ENCODE data around the gene MAP2K5. TPM values are rescaled to one million over a fixed set of nuclear protein-coding genes. Genes with fewer than 3 reads are reported as not detected.

Gene MAP2K5
- total RNA-seq, 2 donors from 2014 or later, result 20.0 to 23.9 TPM

- ATAC-seq, result no peak
- no peaks in the 10 kb centered on the region for H3K36me3 Mint-ChIP-seq
- H3K27ac Mint-ChIP-seq, result no peak overlapping the region
- no peaks in the 10 kb centered on the region for H3K9me3 Mint-ChIP-seq
- DNase-seq (ENCODE audit: low spot score in 2 of 2), result no peak
Measured at GRCh38 chr15:67801926-67802914, 259.7 kb downstream of the MAP2K5 start.

- no peaks in the 10 kb centered on the region for H3K9me3 Mint-ChIP-seq
- H3K27ac Mint-ChIP-seq, result no peak overlapping the region
- DNase-seq (ENCODE audit: low spot score in 2 of 2) (no peak), ATAC-seq (no peak)
- H3K36me3 Mint-ChIP-seq, result no peaks in the 10 kb centered on the region
Measured at GRCh38 chr15:67803299-67803698, 260.8 kb downstream of the MAP2K5 start.

GRCh38 chr15:67803996-67804843 lies 261.7 kb downstream of the MAP2K5 start:
- H3K27ac Mint-ChIP-seq, result no peak overlapping the region
- H3K9me3 Mint-ChIP-seq, result no peaks in the 10 kb centered on the region
- ATAC-seq (no peak), DNase-seq (ENCODE audit: low spot score in 2 of 2) (no peak)
- H3K36me3 Mint-ChIP-seq, result no peaks in the 10 kb centered on the region

- Mint-ChIP-seq H3K27ac (no peak overlapping the region), H3K36me3 (no peaks in the 10 kb centered on the region), H3K9me3 (no peaks in the 10 kb centered on the region)
- ATAC-seq (no peak), DNase-seq (ENCODE audit: low spot score in 2 of 2) (no peak)
Measured at GRCh38 chr15:67805008-67805665, 262.6 kb downstream of the MAP2K5 start.

GRCh38 chr15:67805666-67806516 lies 263.4 kb downstream of the MAP2K5 start:
- DNase-seq (ENCODE audit: low spot score in 2 of 2) (peak in 1 of 2 donors; percentile 35), ATAC-seq (no peak)
- H3K36me3 Mint-ChIP-seq, result no peaks in the 10 kb centered on the region
- H3K9me3 Mint-ChIP-seq, result no peaks in the 10 kb centered on the region
- peak overlapping the region in 1 of 2 donors; percentile 50 for H3K27ac Mint-ChIP-seq

GRCh38 chr15:67806536-67806935 lies 264.0 kb downstream of the MAP2K5 start:
- ATAC-seq (no peak), DNase-seq (ENCODE audit: low spot score in 2 of 2) (peak in 1 of 2 donors; percentile 46)
- no peaks in the 10 kb centered on the region for H3K9me3 Mint-ChIP-seq
- no peaks in the 10 kb centered on the region for H3K36me3 Mint-ChIP-seq
- no peak overlapping the region for H3K27ac Mint-ChIP-seq

- Mint-ChIP-seq H3K9me3 (no peaks in the 10 kb centered on the region), H3K27ac (no peak overlapping the region), H3K36me3 (no peaks in the 10 kb centered on the region)
- DNase-seq (ENCODE audit: low spot score in 2 of 2) (peak in 1 of 2 donors; percentile 41), ATAC-seq (no peak)
Measured at GRCh38 chr15:67807141-67807540, 264.6 kb downstream of the MAP2K5 start.

- H3K27ac Mint-ChIP-seq, result no peak overlapping the region
Measured at GRCh38 chr15:67807836-67808235, 265.3 kb downstream of the MAP2K5 start.

GRCh38 chr15:67808821-67809220 lies 266.3 kb downstream of the MAP2K5 start:
- Mint-ChIP-seq H3K9me3 (no peaks in the 10 kb centered on the region), H3K27ac (peak overlapping the region in 1 of 2 donors; percentile 63), H3K36me3 (no peaks in the 10 kb centered on the region)
- DNase-seq (ENCODE audit: low spot score in 2 of 2), result no peak
- ATAC-seq, result no peak

More at GRCh38 chr15:67807836-67808235, 265.3 kb downstream of the MAP2K5 start:
- H3K9me3 Mint-ChIP-seq, result no peaks in the 10 kb centered on the region
- no peaks in the 10 kb centered on the region for H3K36me3 Mint-ChIP-seq
- ATAC-seq (no peak), DNase-seq (ENCODE audit: low spot score in 2 of 2) (no peak)

- Mint-ChIP-seq H3K27ac (no peak overlapping the region), H3K36me3 (no peaks in the 10 kb centered on the region), H3K9me3 (no peaks in the 10 kb centered on the region)
- DNase-seq (ENCODE audit: low spot score in 2 of 2), result no peak
- no peak for ATAC-seq
Measured at GRCh38 chr15:67809441-67809840, 266.9 kb downstream of the MAP2K5 start.

- ATAC-seq, result no peak
- DNase-seq (ENCODE audit: low spot score in 2 of 2), result no peak
- no peaks in the 10 kb centered on the region for H3K36me3 Mint-ChIP-seq
- no peaks in the 10 kb centered on the region for H3K9me3 Mint-ChIP-seq
- H3K27ac Mint-ChIP-seq, result no peak overlapping the region
Measured at GRCh38 chr15:67809866-67810265, 267.4 kb downstream of the MAP2K5 start.

- Mint-ChIP-seq H3K27ac (no peak overlapping the region), H3K9me3 (no peaks in the 10 kb centered on the region), H3K36me3 (peaks cover 0 to 6% of the 10 kb centered on the region in 2 donors)
- no peak for ATAC-seq
- DNase-seq (ENCODE audit: low spot score in 2 of 2), result no peak
Measured at GRCh38 chr15:67812241-67812644, 269.7 kb downstream of the MAP2K5 start.

GRCh38 chr15:67813104-67813634 lies 270.7 kb downstream of the MAP2K5 start:
- no peak for ATAC-seq
- peak overlapping the region in 1 of 2 donors; percentile 53 for H3K27ac Mint-ChIP-seq

GRCh38 chr15:67815036-67815592 lies 272.6 kb downstream of the MAP2K5 start:
- no peaks in the 10 kb centered on the region for H3K9me3 Mint-ChIP-seq
- DNase-seq (ENCODE audit: low spot score in 2 of 2), result no peak
- H3K36me3 Mint-ChIP-seq, result peaks cover 0 to 6% of the 10 kb centered on the region in 2 donors
- no peak overlapping the region for H3K27ac Mint-ChIP-seq
- no peak for ATAC-seq

More at GRCh38 chr15:67813104-67813634, 270.7 kb downstream of the MAP2K5 start:
- no peak for DNase-seq (ENCODE audit: low spot score in 2 of 2)
- H3K9me3 Mint-ChIP-seq, result no peaks in the 10 kb centered on the region
- H3K36me3 Mint-ChIP-seq, result peaks cover 0 to 6% of the 10 kb centered on the region in 2 donors

GRCh38 chr15:67816668-67817067 lies 274.2 kb downstream of the MAP2K5 start:
- H3K9me3 Mint-ChIP-seq, result no peaks in the 10 kb centered on the region
- H3K36me3 Mint-ChIP-seq, result peaks cover 0 to 11% of the 10 kb centered on the region in 2 donors
- no peak for DNase-seq (ENCODE audit: low spot score in 2 of 2)
- ATAC-seq, result no peak
- H3K27ac Mint-ChIP-seq, result no peak overlapping the region

Measured in activated naive CD4-positive, alpha-beta T cell treated with anti-CD3 and anti-CD28 coated beads, Interleukin-2, amount 50 U/mL, for 72 hours (primary cell).